ENCODE measurements around the gene COX7B2.
A peak's percentile ranks its signal among the peaks of the same experiment; 100 is the strongest.

COX7B2 gene

GRCh38 chr4:46886711-46887110 lies 22.3 kb downstream of the COX7B2 start:
- no peak for DNase-seq

GRCh38 chr4:46878641-46879040 lies 30.4 kb downstream of the COX7B2 start:
- DNase-seq, result no peak

DNA sequence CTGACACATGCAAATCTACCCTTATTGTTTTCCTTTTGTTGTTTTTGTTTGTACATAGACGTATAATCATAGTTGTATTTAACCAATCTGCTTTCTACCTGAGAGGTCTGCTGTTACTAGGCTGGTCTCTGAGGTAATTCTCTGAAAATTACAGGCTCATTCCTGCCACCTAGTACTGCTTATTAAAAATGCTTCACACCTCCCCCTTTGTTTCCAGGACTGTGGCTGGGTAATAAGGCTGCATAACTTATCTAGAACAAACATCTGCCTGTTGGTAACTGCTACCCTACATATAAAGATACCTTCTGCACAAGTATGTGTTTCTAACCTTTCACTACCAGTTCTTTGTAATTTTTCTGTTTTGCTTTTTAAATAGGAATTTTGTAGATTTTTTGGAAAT lies 34.2 kb downstream of the COX7B2 start:
- no peak for DNase-seq

GRCh38 chr4:46870411-46870810 lies 38.6 kb downstream of the COX7B2 start:
- DNase-seq, result no peak

GRCh38 chr4:46856333-46856732 lies 52.7 kb downstream of the COX7B2 start:
- DNase-seq, result no peak

DNA sequence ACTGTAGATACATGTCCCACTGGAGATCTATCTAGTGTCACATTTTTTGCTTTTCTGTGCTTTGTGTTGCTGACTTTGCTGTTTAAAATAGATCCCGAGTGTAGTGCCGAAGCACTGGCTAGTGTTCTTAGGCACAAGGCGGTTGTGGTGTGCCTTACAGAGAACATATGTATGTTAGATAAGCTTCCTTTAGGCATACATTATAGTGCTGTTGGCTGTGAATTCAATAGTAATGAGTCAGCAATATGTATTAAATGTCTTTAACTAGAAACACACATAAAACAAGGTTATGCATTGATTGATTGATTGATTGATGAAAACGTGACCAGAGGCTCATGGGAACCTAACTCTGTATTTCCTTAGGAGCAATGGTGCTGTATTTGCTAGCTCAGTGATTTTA lies 56.2 kb downstream of the COX7B2 start:
- DNase-seq, result no peak

DNA sequence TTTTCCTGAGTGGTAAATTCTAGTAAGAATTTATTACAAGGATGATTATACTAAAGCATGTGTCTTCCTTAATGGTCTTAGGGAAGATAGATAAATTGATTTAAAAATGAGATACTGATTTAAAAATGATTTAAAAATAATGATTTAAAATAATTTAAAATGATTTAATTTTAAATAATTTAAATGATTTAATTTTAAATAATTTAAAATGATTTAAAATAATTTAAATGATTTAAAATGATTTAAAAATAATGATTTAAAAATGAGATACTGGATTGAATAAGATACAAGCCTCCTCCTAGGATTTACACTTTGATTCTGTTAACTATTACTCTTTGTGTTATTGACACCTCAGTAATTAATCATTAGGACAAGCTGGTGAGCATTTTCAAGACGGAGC lies 59.0 kb downstream of the COX7B2 start:
- no peak for DNase-seq

- peak; percentile 59 for DNase-seq
Observed at GRCh38 chr4:46844325-46844917, 64.6 kb downstream of the COX7B2 start.

- no peak for DNase-seq
Observed at GRCh38 chr4:46839128-46839527, 69.9 kb downstream of the COX7B2 start.

GRCh38 chr4:46837639-46838038 lies 71.4 kb downstream of the COX7B2 start:
- DNase-seq, result no peak

DNA sequence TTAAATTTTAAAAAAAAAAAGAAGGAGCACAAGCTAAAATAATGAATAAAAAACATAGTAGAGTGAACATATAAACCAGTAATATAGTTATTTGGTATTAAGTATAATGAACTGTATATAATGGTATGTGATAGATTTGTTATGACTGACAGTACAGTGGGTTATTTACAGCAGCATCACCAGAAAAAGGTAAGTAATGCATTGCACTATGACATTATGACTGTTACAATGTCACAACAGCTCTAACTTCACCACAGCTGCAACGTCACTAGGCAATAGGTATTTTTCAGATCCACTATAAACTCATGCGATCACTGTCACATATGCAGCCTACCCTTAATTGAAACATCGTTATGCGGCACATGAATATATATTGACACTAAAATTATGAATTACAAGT lies 72.5 kb downstream of the COX7B2 start:
- DNase-seq, result no peak

DNA sequence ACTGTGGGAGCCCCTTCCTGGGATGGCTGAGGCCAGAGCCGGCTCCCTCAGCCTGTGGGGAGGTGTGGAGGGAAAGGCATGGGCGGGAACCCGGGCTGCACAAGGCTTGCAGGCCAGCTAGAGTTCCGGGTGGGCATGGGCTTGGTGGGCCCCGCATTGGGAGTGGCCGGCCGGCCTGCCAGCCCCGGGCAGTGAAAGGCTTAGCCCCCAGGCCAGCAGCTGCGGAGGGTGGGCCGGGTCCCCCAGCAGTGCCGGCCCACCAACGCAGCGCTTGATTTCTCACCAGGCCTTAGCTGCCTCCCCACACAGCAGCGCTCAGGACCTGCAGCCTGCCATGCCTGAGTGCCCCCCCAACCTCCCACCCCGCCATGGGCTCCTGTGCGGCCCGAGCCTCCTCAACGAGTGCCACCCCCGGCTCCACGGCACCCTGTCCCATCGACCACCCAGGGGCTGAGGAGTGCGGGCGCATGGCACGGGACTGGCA lies 78.0 kb downstream of the COX7B2 start:
- no peak for DNase-seq

- no peak for DNase-seq
Observed at GRCh38 chr4:46820154-46820553, 88.9 kb downstream of the COX7B2 start.

DNA sequence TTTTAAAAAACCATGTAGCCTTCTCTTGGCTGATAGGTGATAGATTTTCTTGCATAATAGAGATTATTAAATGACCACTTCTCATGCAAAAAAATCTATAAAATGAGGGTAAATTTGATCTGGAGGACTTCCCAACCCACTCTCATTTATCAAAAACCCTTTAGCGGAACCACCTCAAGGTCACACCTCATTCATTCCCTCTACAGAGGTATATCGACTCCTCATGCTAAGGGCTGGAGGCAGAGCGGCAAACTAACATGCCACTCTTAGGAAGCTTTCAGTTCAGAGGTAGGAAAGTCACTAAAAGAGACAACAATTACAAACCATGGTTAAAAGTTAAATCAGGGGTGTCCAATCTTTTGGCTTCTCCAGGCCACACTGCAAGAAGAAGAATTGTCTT lies 90.0 kb downstream of the COX7B2 start:
- DNase-seq, result no peak

GRCh38 chr4:46818604-46819003 lies 90.4 kb downstream of the COX7B2 start:
- DNase-seq, result no peak

GRCh38 chr4:46817806-46818205 lies 91.2 kb downstream of the COX7B2 start:
- no peak for DNase-seq

- no peak for DNase-seq
Observed at GRCh38 chr4:46804781-46805413, 104.1 kb downstream of the COX7B2 start.

DNA sequence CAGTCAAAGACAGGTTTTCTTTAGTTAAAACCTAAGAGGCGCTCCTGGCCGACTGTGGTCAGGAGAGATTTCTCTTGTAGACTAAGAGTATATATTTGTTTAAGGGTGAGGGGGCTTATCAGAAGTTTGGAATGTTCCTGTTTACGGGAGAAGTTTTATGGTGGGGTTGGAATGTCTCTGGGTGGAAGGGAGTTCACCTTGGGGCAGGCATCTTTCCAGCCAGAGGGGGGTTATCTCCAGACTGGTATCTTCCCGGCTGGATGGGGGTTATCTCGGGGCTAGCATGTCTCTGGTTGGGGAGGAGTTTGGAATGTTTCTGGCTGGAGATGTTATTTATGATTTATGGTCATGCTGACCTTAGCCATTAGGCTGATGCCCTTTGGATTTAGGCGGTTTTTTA lies 116.0 kb downstream of the COX7B2 start:
- no peak for DNase-seq

DNA sequence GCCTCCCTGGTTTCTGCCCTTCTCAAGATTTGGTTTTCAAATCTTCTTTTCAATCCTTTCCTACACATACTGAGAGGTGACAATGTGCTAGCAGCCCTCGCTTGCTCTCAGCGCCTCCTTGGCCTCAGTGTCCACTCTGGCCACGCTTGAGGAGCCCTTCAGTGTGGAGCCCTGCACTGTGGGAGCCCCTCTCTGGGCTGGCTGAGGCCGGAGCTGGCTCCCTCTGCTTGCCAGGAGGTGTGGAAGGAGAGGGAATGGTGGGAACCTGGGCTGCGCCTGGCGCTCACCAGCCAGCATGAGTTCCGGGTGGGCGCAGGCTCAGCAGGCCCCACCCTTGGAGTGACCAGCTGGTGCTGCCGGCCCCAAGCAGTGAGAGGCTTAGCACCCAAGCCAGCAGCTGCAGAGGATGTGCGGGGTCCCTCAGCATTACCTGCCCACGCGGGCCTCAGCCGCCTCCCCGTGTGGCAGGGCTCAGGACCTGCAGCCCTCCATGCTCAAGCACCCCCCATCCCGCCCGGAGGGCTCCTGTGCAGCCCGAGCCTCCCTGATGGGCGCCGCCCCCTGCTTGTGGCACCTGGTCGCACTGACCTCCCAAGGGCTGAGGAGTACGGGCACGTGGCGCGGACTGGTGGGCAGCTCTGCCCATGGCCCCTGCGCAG lies 127.5 kb downstream of the COX7B2 start:
- DNase-seq, result no peak

DNA sequence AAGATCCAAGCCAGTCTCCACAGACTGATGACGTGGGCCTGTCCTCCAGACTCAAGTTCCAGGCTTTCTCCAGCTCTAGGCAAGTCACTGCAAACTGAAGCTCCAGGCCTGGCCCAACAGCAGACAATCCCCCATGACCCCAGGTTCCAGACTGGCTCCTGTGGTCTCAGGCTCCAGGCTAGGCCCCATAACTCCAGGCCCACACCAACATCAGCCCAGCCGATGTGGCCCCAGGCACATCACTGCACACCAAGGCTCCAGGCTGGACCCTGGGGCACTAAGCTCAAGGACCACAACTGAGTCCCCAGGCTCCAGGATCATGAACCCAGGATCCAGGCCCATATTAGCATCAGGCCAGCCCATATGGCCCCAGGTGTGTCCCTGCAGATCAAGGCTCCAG lies 143.6 kb downstream of the COX7B2 start:
- DNase-seq, result no peak

- no peak for DNase-seq
Observed at GRCh38 chr4:46730075-46730474, 179.0 kb downstream of the COX7B2 start.

DNA sequence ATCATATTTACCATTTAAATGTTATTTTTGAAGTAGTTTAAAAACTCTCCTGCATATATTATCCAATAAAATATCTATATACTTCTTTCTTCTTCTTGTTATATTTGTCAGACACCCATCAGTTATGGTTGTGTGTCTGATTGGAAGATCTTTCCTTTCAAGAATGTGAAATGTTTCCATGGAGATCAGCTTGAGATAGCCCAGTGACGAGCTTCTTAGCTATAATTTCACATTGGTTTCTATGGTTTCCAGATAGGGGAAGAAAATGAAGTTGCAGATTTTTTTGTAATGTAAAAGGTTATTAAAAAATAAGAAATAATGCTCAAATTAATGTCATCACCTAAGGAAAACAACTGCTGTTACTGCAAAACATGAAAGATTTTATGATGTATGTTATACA lies 189.0 kb downstream of the COX7B2 start:
- DNase-seq, result no peak

GRCh38 chr4:46717950-46718349 lies 191.1 kb downstream of the COX7B2 start:
- DNase-seq, result no peak

DNA sequence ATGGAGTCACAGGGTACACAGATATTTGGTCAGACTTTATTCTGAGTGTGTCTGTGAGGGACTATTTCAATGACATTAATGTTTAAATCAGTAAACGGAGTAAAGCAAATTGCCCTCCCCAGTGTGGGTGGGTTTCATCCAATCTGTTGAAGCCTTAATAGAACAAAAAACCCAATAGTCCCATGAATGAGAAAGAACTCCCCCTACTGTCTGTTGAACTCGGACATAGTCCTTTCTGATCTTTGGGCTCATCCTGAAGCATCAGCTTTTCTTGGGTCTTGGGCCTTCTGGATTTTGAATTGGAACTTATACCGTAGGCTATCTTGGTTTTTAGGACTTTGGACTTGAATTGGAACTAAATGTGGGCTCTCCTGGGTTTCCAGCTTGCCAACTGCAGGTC lies 193.6 kb downstream of the COX7B2 start:
- DNase-seq, result no peak

DNA sequence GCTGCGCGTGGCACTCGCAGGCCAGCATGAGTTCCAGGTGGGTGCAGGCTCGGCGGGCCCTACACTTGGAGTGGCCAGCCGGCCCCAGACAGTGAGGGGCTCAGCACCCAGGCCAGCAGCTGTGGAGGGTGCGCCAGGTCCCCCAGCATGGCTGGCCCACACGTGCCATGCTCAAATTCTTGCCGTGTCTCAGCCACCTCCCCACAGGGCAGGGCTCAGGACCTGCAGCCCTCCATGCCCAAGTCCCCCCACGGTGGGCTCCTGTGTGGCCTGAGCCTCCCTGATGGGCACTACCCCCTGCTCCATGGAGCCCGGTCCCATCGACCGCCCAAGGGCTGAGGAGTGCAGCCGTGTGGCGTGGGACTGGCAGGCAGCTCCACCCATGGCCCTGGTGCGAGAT lies 210.2 kb downstream of the COX7B2 start:
- DNase-seq, result no peak
